NCI-H187 (cell line): ENCODE data around the gene PSMG2.
"Not testable (repeated sequence)": the region's sequence is repeated elsewhere in the genome, so short reads cannot be mapped to it uniquely, and the experiment has no call there.

Source experiments
- DNase-seq, 2 experiments: peaks; one replicate each; lab custom pipeline; 2025; lab: John Stamatoyannopoulos, UW

Gene PSMG2

DNA sequence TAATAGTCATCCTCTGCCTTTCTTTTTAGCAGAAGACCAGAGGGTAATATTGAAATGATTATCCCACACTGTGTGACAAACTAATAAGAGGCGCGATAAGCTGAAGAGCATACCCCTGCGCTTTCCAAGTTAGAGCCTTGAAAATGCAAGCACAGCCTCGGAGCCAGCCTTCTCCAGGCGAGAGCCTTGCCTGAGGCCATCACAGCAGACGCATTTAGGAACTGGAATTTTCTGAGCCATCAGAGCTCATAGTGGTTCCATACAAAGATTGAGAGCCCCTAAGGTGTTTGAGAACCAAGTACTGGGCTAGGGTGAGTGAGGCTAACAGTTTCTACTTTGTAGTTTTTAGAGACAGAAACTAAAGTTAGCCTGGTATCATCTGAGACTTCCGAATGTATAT, 19.9 kb downstream of the PSMG2 start:
- no peak for DNase-seq

DNA sequence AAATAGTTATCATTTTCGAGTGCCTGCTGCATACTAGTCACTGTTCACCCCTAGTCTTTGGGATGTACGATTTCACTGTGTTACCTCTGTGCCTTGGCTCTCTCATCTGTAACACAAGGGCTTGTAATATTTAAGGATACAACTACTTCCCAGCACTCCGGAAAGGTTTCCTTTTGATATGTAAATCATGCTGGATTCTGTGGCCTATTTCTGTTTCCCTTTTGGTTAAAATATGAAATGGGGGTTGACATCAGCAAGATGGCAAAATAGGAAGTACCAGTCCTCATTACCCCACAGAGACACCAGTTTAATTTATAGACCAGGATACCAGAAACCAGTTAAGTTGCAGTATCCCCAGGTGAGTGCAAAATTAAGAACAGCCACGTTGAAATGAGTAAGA, 23.5 kb downstream of the PSMG2 start:
- DNase-seq, result no peak

DNA sequence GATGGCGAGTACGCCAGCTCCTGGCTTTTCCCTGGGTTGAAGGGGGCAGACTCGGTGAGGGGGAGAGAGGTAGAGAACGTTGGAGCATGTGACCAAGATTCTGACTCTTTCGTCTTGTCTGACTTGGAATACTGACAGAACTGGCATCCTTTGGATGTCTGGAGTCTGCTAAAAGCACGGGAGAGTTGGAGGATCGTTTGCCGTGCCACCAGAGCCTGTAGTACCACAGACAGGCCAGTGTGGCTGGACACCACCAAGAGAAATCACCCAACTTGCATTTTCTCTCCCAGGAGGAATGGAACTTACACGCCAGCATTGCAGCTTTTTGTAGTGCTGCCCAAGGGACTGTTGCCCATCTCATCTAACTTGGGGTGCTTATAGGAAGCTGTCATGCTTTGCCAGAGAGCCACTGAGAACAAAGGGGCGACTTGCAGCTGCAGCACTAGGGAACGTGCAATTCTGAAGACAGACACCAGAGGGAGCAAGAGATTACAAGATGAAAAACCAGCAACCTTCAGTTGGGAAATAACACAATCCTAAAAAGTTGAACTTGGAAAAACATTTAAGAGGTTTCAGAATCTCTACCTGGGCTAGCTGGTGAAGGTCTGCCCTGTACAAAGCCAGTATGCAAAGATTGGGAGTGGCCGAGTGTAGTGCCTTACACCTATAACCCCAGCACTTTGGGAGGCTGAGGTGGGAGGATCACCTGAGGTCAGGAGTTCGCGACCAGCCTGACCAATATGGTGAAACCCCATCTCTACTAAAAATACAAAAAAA, 24.1 kb downstream of the PSMG2 start:
- peak in 1 of 2 experiments; percentile 4 for DNase-seq

DNA sequence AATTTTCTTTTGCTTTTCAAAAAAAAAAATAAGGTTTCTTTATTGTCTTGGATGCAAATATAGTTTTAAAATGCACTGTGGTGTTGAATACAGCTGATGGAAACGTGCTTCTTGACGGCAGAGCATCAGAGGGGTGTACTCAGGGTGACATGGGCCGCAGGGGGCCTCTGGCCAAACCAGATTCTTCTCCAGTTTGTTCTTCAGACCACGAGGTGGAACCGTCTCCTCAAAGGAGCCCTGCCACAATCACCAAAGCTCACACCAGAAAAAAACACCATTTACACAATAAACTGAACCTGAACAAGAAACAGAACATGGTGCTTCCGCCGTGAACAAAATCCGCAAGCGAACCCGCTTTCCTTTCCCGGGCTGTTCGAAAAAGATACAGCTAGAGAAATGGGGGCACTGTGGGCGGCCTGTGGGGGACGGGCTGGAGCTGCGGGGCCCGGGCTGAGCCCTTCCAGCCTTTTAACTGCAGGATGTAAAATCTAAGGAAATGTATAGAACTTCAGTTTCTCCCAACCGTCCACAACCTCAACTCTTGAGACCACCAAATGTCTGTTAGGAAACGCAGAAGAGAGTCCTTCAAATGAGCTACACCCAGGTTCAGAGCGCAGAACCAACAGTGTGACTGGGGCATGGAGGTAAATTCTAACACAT, 34.5 kb downstream of the PSMG2 start:
- no peak for DNase-seq

DNA sequence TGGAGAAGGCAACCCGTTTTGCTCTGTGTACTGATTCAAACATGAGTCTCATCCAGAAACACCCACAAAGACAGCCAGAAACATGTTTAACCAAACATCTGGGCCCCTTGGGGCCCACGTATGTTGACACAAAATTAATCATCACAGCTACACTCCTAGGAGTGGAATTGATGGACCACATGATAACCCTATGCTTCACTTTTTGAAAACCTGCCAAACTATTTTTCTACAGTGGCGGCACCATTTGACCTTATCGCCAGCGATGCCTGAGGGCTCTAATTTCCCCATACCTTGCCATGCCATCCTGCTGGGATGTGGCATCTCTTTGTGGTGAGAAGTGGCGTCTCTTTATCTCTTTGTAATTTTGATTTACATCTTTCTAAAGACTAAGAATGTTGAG, 38.5 kb downstream of the PSMG2 start:
- DNase-seq, result peak; percentile 13 to 24

DNA sequence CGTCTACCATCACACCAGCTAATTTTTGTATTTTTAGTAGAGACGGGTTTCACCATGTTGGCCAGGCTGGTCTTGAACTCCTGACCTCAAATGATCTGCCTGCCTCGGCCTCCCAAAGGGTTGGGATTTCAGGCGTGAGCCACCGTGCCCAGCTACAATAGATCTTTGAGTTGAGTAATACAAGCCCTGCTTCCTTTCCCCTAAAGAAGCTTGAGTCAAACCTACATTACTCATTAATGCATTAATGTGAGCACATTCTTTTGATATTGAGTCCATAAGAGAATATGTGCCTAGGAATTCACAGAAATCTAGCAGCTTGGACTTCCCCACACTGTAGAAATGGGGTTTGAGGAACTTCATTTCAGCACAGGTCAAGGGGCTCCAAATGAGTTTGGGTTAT, 39.6 kb downstream of the PSMG2 start:
- DNase-seq, result no peak

DNA sequence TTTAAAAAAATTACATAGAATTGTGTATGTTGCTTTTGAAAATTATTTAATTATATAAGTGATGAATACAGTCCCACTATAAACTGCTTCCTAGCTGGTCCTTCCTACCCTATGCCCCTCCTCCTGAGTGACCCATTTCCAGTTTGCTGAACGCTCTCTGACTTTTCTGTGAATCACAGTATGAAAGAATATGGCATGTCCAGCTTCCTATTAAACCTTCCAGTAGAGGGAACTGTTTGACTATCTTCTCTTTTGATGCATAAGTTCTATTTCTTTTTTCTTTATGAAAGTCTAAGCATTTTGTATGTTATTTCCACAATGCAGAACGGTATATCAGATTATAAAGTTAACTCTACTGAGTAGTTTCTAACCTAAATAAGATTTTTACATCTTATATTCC, 41.3 kb downstream of the PSMG2 start:
- no peak for DNase-seq

DNA sequence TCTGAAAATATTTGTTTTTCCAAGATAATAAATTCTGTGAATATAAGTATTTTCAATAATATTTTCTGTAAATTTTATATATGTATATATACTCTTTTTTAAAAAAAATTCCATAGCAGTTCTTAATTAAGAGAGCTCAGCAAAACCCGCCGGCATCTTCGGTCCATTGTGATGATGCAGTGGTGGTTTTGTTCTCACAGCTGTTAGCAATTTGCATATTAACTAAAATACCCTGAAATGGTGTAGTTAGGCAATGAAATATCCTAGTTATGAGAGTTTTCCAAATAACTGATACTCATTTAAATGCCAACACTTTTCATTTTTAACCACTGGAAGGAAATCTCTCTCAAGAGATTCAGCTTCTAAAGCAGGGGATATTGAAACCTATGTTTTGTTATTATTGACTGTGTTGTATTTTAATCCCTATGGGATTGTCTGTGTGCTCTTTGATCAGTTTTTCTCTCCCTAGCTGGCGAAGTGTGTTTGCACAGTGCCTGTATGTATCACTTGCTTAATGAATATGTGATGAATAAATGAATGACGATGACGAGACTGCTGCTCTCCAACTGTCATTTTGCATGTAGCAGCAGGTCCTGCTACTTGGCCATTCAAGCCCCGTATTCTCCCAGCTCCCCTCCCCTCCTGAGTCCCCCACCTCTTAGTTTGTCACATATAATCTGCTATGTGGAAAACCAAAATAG, 42.4 kb downstream of the PSMG2 start:
- no peak for DNase-seq

DNA sequence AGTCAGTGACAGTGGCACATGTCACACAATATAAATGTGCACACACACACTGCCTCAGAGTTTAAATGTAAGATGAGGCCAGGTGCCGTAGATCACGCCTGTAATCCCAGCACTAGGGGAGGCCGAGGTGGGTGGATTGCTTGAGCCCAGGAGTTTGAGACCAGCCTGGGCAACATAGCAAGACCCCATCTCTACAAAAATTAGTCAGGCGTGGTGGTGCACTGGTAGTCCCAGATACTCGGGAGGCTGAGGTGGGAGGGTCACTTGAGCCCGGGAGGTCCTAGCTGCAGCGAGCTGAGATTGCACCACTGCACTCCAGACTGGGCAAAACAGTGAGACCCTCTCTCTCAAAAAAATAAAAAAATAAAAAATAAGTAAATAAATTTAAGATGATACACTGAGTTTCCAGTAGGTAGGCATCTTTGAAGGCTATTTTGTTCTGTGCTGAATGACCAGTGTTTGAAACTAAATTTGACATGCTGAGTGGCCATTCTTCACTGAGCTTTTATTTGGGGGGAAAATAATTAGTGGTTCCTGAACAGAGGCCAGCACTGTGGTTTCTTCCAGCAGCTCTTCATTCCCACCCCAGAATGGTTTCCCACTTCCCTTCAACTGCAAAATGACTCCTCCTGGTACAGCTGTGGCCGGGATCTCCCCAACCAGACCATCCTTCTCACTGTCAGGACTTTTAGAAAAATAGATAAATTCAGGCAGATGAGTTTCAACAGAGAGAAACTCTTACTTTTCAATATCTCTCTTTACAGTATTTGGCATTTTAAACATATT, 44.9 kb downstream of the PSMG2 start:
- DNase-seq, result no peak

DNA sequence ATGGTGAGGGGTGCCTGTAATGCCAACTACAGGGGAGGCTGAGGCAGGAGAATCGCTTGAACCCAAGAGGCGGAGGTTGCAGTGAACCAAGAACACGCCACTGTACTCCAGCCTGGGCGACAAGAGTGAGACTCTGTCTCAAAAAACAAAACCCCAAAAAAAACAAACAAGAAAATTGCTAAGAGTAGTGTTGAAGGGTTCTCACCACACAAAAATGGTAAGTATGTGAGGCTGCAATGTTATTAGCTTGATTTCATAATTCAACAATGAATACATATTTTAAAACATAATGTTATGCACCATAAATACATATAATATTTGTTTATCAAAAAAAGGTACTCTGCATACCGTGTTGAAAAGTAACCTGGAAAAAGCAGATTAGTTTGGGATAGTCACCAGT, 45.8 kb downstream of the PSMG2 start:
- DNase-seq, result no peak

DNA sequence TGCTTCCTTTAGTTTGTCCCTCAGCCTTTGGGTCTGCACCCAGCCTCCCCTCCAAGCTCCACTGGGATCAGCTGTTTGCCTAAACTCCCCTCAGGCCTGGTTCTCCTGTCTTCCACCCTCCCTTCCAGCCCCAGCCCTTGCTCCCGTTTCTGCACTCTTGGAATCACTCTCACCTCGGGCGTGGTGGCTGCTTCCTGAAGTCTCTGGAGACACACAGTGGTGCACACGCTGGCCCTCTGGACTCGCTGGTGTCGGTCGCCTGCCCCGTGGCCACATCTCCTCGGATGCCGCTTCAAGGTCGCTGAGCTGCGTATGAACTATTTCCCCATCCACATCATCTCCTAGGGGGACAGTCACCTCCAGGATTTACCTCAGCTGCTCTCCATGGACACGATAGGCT, 46.3 kb downstream of the PSMG2 start:
- no peak for DNase-seq

DNA sequence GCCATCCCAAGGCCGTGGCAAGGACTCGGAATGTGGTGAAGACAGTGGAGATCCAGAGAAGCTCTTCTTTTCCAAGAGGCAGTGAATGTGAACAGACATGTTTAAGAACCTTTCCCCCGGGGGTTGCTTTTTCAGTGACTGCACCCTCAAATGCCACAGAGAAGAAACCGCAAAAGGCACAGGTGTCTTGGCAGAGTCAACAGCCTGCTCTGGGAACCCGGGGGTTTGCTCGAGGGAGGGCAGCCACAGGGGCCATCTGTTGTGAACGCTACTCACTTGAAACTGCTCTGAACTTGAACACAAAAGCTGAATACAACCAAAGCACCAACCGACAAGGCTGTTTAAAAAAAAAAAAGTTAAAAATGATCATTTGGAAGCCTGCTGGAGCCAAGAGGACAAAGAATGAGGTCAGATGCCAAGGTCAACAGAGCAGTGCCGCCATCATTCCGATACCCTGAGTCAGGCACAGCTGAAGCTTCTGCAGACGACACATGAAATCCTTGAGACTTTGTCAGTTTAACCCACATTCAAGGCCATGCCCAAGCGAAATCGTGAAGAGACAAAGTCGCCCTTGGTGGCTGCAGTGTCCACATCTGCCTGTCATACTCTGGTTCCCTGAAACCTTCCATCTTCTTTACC, 47.4 kb downstream of the PSMG2 start:
- DNase-seq, result peak; percentile 57 to 73

DNA sequence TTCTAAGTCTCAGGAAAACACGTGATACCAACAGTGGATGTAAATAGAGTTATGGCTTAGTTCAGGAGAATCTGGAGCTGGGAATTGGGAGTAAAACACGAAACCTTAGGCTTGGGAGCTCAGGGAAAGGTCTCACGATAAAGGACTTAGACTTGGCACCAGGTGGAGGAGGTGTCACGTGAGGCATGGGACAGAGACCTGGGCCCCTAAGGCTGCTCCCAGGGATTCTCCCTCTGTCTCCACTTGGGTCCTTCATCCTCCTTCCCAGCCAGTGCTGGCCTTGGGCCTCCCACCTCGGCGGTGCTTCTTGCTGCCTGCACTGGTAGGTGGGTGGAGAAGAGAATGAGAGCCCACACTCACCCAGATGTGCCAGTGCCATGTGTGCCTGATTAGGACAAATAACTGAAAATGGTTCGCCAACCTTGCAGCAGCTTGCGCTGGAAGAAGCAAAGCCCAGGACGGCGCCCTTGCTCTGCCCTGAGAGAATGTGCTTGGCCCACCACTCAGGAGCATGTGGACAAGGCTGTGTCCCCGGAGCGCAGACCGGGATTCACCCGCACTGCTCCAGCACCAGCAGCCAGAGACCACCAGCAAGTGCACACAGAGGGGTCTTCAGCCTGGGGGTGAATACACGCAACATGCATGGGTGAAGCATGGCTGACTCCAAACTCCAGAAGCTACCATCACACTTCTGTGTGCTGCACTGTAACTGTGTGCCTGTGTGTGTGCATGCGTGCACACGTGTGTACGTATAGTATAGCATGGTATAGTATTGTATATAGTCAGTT, 48.1 kb downstream of the PSMG2 start:
- DNase-seq, result no peak

DNA sequence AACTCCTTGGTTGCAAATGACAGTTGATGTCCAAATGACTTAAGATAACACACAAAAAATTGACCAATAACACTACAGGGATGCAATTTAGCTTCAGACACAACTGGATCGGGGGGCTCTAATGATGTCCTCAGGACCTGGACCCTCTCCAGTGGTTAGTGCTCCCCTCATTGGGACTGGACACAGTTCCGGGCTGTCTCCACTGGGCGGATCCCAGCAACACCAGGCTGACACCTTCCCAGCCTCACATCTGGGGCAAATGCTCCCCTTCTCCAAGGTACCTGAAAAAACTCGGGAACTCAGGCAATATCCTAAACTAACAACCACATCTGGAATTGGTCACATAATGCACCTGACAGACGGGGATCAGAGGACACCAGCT, 48.7 kb downstream of the PSMG2 start:
- DNase-seq, result no peak

DNA sequence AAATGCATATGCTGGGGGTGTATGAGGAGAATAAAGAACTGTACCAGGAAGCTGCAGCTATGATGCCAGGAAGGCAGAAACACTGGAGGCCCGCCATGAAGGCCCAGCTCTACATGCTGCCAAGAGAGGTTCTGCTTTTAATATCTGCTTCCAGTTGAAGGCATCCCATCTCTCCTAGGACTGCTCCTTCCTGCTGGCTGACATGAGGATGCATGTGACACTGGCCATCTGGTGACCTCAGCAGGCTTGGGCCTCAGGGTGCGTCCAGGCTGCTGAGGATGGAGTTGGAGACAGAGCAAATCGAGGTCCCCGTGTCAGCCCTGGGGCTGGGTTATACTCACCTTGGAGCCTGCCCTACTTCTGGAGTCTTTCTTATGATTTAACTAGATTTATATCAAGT, 49.0 kb downstream of the PSMG2 start:
- no peak for DNase-seq

DNA sequence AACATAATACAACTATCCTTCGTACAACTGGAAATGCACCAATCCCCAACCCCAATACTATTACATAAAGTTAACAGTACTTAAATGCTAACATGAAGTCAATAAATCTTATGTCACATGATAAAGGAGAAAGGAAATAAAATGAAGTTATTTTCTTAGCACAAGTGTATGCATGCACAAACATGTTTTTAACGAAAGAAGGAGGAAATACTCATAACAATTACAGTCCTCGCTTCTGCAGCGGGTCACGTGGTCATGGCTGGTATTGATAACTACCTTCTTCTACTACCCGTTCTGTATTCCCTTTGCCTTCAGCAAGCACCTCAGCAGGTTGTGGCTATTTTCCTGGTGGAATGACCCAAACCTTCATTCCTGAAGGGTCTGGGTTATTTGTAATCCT, 51.7 kb downstream of the PSMG2 start:
- DNase-seq, result no peak

DNA sequence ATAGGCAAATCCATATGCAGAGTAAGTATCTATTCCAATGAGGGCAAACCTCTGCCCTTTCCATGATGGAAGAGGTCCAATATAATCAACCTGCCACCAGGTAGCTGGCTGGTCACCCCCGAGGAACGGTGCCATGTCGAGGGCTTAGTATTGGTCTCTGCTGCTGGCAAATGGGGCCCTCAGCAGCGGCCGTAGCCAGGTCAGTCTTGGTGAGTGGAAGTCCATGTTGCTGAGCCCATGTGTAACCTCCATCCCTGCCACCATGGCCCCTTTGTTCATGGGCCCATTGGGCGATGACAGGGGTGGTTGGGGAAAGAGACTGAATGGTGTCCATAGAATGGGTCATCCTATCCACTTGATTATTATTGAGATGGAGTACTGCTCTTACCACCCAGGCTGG, 52.8 kb downstream of the PSMG2 start:
- not testable (repeated sequence) for DNase-seq

DNA sequence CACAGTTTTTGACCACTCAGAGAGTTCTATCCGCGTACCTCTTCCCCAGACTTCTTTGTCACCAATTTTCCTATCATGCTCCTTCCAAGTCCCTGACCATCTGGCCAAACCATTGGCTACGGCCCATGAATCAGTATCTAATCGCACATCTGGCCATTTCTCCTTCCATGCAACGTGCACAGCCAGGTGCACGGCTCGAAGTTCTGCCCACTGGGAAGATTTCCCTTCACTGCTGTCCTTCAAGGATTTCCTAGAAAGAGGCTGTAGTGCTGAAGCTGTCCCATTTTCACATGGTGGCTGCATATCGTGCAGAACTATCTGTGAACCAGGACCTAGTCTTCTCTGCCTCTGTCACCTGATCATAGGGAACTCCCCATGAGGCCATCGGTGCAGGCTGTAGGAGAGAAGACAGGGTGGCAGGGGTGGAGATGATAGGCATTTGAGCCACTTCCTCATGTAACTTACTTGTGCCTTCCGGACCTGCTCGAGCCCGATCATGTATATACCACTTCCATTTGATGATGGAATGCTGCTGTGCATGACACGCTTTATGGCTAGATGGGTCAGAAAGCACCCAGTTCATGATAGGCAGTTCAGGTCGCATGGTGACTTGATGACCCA, 53.9 kb downstream of the PSMG2 start:
- not testable (repeated sequence) for DNase-seq

DNA sequence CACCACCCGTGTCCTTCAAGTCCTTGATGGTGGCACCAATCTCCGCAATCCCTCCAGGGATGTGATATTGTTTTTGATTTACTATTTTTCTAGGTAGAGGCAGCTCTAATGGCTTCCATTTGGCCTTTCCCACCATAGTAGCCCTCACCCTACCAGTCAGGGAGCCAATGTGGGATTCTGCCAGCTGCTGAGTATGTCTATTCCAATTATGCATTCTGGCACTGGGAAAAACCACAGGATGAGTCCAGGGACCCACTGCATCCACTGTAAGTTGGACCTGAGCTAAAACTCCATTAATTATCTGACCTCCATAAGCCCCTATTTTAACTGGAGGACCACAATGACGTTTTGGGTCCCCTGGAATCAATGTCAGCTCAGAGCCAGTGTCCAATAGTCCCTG, 55.7 kb downstream of the PSMG2 start:
- DNase-seq, result not testable (repeated sequence)

DNA sequence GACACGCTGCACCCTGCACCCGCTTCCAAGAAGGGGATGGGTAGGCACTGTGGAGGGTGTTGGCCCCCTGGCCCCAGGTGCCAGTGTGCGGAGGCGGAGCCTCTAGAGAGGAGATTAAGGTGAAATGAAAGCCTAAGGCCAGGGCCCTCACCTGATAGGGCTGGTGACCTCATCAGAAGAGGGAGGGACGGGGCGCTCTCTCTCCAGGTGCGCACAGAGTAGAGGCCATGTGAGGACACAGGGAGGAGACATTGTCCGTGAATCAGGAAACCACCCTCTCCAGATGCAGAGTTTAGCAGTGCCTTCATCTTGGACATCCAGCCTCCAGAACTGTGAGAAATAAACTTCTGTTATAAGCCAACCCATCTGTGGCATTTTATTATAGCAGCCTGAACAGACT, 62.3 kb downstream of the PSMG2 start:
- DNase-seq, result no peak

DNA sequence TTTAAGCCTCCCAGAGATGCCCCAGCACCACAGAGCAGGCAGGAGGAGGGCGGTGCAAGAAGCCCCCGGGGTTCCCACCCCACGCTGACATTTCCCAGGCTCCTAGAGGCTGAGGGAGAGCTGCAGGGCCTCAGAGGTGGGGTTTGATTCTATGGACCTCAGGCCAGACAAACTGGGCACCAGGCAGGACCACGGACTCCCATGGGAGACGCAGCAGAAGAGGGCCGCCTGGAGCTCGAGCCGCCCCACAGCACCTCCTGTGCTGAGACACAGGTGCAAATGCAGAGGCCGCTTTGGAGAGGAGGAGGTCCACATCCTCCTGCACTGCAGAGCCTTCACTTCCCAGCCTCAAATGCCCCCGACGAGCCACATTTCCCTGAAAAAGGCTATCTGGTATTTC, 62.7 kb downstream of the PSMG2 start:
- no peak for DNase-seq
